Stimulated activated CD4-positive, alpha-beta T cell treated with anti-CD3 and anti-CD28 coated beads, TNF-alpha, amount 100 ng/mL, for 1 hour (primary cell): Measurements from ENCODE around the gene SUPT20HL1.
A peak's percentile ranks its signal among the peaks of the same experiment; 100 is the strongest.
"Not testable (repeated sequence)": the region's sequence is repeated elsewhere in the genome, so short reads cannot be mapped to it uniquely, and the experiment has no call there.

Source experiments
- DNase-seq, 3 donors: peaks; one replicate each; pipeline ENCODE4 v3.0.0-alpha.2; 2020; ENCODE audit warnings: low read depth in 3 of 3, low spot score in 1 of 3

SUPT20HL1 gene

GRCh38 chrX:24363432-24364181, 3.2 kb downstream of the SUPT20HL1 start:
- DNase-seq, result not testable (repeated sequence)

GRCh38 chrX:24364326-24364725, 3.9 kb downstream of the SUPT20HL1 start:
- no peak for DNase-seq

DNA sequence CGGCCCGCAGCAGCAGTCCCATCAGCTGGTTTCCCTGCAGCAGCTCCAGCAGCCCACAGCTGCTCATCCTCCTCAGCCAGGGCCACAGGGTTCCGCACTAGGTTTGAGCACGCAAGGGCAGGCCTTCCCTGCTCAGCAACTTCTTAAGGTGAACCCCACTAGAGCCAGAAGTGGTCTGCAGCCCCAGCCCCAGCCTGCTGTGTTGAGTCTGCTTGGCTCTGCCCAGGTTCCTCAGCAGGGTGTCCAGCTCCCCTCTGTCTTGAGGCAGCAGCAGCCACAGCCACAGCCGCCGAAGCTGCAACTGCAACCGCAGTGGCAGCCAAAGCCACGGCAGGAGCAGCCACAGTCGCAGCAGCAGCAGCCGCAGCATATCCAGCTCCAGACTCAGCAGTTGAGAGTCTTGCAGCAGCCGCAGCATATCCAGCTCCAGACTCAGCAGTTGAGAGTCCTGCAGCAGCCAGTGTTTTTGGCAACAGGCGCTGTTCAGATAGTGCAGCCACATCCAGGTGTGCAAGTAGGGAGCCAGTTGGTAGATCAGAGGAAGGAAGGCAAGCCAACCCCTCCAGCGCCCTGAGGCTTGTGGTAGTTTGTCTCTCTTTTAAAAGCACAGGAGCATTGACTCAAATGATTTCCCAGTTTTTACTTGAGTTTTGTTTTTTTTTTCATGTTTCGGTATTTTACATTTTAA, 4.6 kb downstream of the SUPT20HL1 start:
- DNase-seq, result no peak

DNA sequence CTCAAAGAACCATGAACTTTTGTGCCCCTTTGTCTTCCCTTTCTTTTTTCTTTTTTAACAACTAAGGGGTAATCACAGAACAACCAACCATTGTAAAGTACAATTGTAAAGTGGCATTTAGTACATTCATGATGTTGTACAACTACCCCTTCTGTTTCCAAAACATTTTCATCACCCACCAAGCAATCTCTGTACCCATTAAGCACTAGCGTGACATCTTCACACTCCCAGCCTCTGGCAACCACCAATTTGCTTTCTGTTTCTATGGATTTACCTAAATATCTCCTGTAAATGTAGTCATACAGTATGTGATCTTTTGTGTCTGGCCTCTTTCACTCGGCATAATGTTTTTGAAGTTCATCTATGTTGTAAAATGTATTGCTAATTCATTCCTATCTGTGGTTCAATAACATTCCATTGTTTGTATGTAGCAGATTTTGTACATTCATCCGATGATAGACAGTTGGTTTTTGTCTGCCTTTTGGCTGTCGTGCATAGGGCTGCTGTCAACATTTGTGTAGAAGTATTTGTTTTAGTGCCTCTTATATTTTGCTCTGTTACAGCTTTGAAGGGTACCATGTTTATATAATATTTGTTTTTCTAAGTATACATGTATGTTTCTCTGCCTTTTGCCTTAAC, 6.4 kb downstream of the SUPT20HL1 start:
- not testable (repeated sequence) for DNase-seq

- no peak for DNase-seq
Measured at GRCh38 chrX:24369816-24370215, 9.4 kb downstream of the SUPT20HL1 start.

- peak in 2 of 3 donors; percentile 6 to 26 for DNase-seq
Measured at GRCh38 chrX:24371391-24371972, 11.0 kb downstream of the SUPT20HL1 start.

DNA sequence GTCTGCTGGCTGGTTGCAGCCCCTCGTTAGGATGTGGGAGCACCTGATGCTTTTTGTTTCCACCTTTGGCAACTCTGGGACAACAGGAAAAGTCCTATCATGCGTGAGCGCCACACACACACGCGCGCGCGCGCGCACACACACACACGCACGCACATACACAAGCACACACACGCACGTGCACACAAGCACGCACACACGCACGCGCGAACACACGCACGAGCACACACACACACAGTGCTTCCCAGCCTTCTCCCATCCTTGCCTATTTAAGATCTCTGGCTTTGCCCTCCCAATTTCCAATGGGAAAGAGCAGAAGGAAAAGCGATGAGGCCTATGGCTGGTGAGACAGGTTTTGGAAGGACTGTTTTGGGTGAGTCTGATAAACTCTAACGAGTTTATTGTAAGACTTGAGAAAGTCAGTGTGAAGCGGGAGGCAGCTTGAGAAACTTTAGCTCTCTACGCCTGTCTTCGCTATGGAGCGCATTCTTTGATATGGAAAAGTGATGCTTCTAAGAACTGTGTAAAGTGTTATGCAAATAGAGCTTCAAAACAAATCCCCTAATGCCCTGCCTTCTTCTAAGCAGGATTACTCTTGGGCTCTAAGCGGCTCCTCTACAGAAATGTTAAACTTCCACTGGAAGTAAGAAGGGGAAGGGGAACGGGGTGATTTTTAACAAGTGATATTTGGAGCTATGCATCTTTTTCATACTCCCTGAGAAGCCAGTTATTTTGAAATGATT, 11.8 kb downstream of the SUPT20HL1 start:
- DNase-seq, result no peak

GRCh38 chrX:24375600-24376131, 15.2 kb downstream of the SUPT20HL1 start:
- DNase-seq, result no peak

GRCh38 chrX:24376403-24376802, 16.0 kb downstream of the SUPT20HL1 start:
- DNase-seq, result no peak

- DNase-seq, result no peak
Measured at GRCh38 chrX:24377195-24377594, 16.8 kb downstream of the SUPT20HL1 start.

DNA sequence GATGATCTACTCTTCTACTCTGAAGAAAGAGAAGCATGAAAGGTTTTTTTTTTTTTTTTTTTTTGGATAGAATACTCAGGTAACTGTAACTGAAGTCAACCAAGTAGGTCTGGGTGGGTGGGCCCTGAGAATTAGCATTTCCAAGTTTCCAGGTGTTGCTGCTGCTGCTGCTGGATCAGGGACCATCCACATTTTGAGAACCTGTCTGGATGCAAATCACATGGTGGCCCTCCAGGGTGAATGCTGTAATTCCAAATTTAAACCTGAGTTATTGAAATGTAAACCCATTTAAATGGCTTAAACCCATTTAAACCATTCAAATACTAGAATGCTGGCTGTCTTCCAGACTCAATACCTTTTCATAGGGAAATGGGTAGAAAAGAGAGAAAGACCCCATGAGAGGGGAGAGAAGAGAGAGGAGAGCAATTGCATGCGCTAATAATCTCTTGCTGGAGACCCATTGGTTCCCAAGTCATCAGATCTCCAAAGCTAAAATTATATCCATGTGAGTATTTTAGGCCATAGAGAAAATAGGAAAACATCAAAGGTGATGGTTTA, 17.6 kb downstream of the SUPT20HL1 start:
- DNase-seq, result no peak

- no peak for DNase-seq
Measured at GRCh38 chrX:24378706-24379105, 18.3 kb downstream of the SUPT20HL1 start.

DNA sequence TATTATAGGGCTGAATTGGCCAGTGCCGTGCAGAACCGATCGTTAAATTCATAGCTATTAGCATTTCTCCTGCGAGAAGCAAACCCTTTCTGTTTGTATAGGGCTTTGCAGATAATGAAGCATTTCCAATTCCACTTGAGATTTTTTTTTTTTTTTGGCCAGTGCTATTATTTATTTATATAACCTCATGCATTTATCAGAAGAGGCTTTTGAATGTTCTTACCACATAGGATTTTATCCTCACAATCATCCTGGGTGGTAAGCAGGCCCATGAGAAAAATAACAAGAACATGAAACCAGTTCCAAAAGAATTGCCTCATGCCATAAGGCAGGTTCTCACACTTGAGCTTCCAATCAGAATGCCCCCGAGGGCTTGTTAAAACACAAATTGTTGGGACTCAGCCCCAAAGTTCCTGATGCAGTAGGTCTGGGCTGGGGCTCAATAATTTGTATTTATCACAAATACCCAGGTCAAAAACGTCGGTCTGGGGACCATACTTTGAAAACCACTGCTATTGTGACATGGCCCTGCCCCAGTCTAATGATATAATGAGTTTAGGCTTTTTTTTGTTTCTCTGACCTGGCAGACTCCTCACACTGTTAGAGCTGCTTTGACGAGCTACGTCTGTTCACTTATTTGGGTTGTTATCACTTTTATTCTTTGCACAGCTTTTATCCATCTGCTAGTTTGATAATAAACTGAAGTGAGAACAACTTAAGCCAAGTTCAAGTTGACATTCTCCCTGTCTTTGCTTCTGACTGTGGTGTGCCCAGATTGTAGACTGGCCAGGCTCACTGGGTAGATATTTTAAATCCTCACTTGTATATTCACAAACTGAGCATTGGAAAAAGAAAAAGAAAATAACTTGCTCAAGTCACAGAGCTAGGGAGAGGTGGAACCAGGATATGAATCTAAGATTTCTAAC, 20.1 kb downstream of the SUPT20HL1 start:
- no peak for DNase-seq

GRCh38 chrX:24382315-24382714, 21.9 kb downstream of the SUPT20HL1 start:
- DNase-seq, result not testable (repeated sequence)

- no peak for DNase-seq
Measured at GRCh38 chrX:24387724-24388123, 27.3 kb downstream of the SUPT20HL1 start.

GRCh38 chrX:24391389-24391788, 30.9 kb downstream of the SUPT20HL1 start:
- no peak for DNase-seq

DNA sequence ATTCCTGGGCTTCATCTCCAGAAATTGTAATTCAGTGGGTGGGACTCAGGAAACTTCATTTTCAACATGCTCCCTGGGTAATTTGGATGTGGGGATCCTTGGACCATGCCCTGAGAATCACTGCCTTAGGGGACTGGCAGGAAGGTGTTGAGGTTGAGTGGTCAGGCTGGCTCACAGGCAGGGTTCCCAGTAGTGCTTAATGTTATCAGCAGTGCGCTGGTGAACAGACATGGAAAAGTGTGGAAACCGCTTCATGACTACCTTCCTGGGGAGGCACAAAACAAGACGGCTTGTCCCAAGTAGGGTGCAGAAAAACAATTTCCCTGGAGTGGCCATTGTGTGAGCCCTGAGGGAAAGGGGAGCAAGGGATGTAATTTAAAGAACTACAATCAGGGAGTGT, 31.4 kb downstream of the SUPT20HL1 start:
- no peak for DNase-seq

DNA sequence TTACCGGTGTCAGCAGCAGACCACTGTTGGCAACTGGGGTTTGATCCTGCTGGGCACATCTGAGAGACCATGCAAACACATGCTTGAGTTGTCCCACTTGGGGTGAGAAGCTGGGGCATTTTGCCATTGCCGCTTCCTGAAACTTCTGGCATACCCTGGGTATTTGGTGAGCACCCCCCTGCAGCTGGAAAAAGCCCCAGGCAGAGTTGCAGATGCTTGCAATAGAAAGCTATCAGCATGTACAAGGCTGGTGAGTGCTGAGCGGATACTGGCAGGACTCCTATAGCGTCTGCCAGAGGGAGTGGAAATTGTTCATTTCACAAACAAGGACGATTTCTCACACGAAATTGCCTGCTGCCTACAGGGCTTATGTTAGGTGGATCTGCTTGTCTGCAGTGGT, 32.3 kb downstream of the SUPT20HL1 start:
- DNase-seq, result no peak

- DNase-seq, result peak in 1 of 3 donors; percentile 9
Measured at GRCh38 chrX:24395775-24396174, 35.3 kb downstream of the SUPT20HL1 start.
